ENCODE results near the gene CNGA2. TPM values are rescaled to one million over a fixed set of nuclear protein-coding genes. Genes with fewer than 3 reads are reported as not detected.

Gene CNGA2
- polyA plus RNA-seq (2012; ENCODE audit: insufficient read depth, insufficient read length, low read depth): not detected

GRCh38 chrX:151734446-151734845 is at the start of gene CNGA2:
Gene CNGA2 (plus strand): TSS chrX:151734746. CDS start chrX:151738484, 3,738 bp downstream.
- no peak for DNase-seq
- H3K27me3 ChIP-seq: no peaks in the 10 kb centered on the region

GRCh38 chrX:151687635-151688034 is 46.9 kb upstream of the CNGA2 start:
- H3K4me1 ChIP-seq: no peaks in the 10 kb centered on the region
- no peak for DNase-seq

More at GRCh38 chrX:151734446-151734845, at the start of gene CNGA2:
- TF ChIP-seq, protein P1, sequence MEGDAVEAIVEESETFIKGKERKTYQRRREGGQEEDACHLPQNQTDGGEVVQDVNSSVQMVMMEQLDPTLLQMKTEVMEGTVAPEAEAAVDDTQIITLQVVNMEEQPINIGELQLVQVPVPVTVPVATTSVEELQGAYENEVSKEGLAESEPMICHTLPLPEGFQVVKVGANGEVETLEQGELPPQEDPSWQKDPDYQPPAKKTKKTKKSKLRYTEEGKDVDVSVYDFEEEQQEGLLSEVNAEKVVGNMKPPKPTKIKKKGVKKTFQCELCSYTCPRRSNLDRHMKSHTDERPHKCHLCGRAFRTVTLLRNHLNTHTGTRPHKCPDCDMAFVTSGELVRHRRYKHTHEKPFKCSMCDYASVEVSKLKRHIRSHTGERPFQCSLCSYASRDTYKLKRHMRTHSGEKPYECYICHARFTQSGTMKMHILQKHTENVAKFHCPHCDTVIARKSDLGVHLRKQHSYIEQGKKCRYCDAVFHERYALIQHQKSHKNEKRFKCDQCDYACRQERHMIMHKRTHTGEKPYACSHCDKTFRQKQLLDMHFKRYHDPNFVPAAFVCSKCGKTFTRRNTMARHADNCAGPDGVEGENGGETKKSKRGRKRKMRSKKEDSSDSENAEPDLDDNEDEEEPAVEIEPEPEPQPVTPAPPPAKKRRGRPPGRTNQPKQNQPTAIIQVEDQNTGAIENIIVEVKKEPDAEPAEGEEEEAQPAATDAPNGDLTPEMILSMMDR (IDR thresholded peaks at IDR 0.05; ENCODE audit: low read depth, low read length): no peak
- Histone ChIP-seq H3K4me1 (no peaks in the 10 kb centered on the region), H3K9me3 (no peaks in the 10 kb centered on the region), H3K36me3 (no peaks in the 10 kb centered on the region), H3K4me3 (ENCODE audit: low read depth, low read length) (no peak within 1 kb of the TSS)

DNA sequence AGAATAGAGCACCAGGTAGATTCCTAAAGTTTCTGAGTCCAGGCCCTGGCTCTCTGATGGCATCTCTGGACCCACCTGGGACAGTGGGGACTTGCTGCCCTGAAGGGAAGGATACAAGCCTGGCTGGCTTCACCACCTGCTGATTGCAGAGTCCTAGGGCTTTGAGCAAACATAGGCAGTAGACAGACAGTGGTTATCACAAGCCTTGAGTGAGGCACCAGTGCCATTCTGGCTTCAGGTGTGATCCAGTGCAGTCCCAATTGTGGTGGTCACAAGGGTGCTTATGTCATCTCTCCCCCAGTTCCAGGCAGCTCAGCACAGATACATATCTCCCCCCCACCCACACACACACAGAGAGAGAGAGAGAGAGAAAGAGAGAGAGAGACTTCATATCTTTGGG is 45.9 kb upstream of the CNGA2 start:
- TF ChIP-seq, protein P1 (IDR thresholded peaks at IDR 0.05; ENCODE audit: low read depth, low read length): no peak
- no peak for DNase-seq

More at GRCh38 chrX:151687635-151688034, 46.9 kb upstream of the CNGA2 start:
- Histone ChIP-seq H3K27me3 (no peaks in the 10 kb centered on the region), H3K9me3 (no peaks in the 10 kb centered on the region), H3K36me3 (no peaks in the 10 kb centered on the region), H3K4me3 (ENCODE audit: low read depth, low read length) (no peak overlapping the region)
- TF ChIP-seq, protein P1 (IDR thresholded peaks at IDR 0.05; ENCODE audit: low read depth, low read length): no peak

DNA sequence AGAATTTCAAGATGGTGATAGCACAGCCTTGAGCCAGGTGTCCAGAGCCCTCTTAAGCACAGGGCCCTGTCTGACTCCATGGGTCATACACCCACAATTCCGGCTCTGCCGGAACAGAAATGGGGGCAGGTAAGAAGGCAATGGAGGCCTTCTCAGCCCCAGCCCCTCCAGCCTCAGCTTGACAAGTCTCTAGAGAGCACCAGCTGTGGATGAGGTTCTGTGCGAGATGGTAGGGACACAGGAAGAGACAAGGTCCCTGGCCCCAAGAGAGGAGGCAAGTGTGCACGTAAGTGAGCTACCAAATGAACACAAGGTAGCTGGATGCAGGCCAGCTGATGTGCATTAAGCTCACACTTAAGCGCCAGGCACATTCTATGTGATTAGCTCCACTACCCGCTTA is 41.7 kb upstream of the CNGA2 start:
- Histone ChIP-seq H3K4me3 (ENCODE audit: low read depth, low read length) (no peak overlapping the region), H3K9me3 (no peaks in the 10 kb centered on the region), H3K36me3 (no peaks in the 10 kb centered on the region), H3K27me3 (no peaks in the 10 kb centered on the region), H3K4me1 (no peaks in the 10 kb centered on the region)
- TF ChIP-seq, protein P1 (IDR thresholded peaks at IDR 0.05; ENCODE audit: low read depth, low read length): no peak
- no peak for DNase-seq

More for the DNA sequence above, 45.9 kb upstream of the CNGA2 start:
- Histone ChIP-seq H3K9me3 (no peaks in the 10 kb centered on the region), H3K4me3 (ENCODE audit: low read depth, low read length) (no peak overlapping the region), H3K27me3 (no peaks in the 10 kb centered on the region), H3K4me1 (no peaks in the 10 kb centered on the region), H3K36me3 (no peaks in the 10 kb centered on the region)

- no peaks in the 10 kb centered on the region for H3K9me3 ChIP-seq
- H3K4me3 ChIP-seq (ENCODE audit: low read depth, low read length): no peak overlapping the region
- no peak for DNase-seq
- no peaks in the 10 kb centered on the region for H3K4me1 ChIP-seq
- TF ChIP-seq, protein P1 (IDR thresholded peaks at IDR 0.05; ENCODE audit: low read depth, low read length): no peak
- no peaks in the 10 kb centered on the region for H3K27me3 ChIP-seq
- H3K36me3 ChIP-seq: no peaks in the 10 kb centered on the region
Observed at GRCh38 chrX:151694121-151694520, 40.4 kb upstream of the CNGA2 start.

DNA sequence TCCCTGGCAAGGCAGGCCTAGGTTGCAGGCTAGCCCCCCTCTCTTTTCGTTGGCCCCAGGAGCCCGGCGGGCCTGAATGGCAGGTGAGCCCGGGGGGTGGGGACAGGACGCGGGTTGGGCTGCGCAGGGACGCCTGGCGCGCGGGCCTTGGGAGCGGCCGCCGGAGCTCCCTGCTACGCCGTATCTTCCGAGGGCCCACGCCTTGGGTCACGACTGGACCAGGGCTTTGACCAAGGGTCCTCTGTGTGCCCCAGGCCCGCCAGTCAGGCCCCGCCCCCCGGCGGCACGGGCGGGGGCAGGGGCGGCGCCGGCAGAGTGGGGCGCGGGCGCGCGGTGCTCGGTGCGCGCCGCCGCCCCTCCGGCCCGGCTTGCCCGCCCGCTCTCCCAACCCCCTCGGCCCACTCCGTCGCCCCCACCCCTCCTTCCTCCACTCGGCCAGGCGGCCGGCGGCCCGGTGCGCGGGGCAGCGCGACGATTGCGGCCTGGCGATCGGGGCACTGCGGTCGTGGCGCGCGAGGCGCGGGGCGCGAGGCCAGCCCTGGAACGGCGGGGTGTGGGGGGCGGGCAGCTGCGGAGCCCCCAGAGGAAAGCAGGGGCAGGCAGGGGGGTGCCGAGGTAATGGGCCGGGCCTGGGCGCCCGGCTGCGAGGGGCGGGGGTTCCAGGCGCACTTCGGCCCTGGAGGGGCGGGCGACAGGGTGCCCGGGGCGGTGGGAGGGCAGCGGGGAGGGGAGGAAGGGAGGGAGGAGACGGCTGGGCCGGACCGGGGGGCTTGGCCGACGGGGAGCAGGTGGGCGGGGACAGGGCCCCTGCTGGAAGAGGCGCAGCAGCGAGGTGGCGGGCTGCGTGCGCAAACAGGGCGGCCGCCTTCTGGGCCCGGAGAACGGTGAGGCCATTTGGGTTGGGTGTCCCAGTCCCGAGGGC is 39.6 kb upstream of the CNGA2 start, which contains the start of gene PRRG3:
Gene PRRG3 (plus strand): TSS at position 798 of the 922 bp plus-strand sequence. CDS start 3,357 bp downstream, outside the sequence.
- H3K4me1 ChIP-seq: no peaks in the 10 kb centered on the region
- H3K36me3 ChIP-seq: no peaks in the 10 kb centered on the region
- TF ChIP-seq, protein P1 (IDR thresholded peaks at IDR 0.05; ENCODE audit: low read depth, low read length): no peak
- no peaks in the 10 kb centered on the region for H3K27me3 ChIP-seq
- DNase-seq: no peak
- no peaks in the 10 kb centered on the region for H3K9me3 ChIP-seq
- H3K4me3 ChIP-seq (ENCODE audit: low read depth, low read length): no peak within 1 kb of the TSS
